ENCODE data around the gene RBM19.

The RBM19 gene

GRCh38 chr12:113921430-113921829, 44.7 kb downstream of the RBM19 start:
- TF ChIP-seq TAF1 (IDR thresholded peaks at IDR 0.05; ENCODE audit: borderline replicate concordance, insufficient read depth, low read length): no peak
- no peak for TF ChIP-seq REST (IDR thresholded peaks at IDR 0.05; ENCODE audit: insufficient read depth in 1 of 2, low read depth in 2 of 2, low read length in 2 of 2)
- no peak for TF ChIP-seq POLR2AphosphoS5 (IDR thresholded peaks at IDR 0.05; ENCODE audit: low read depth, low read length)
- TF ChIP-seq SIN3A (IDR thresholded peaks at IDR 0.05; ENCODE audit: borderline replicate concordance, insufficient read depth, low read length): no peak
- no peak for TF ChIP-seq FOXP2 (optimal IDR thresholded peaks at IDR 0.05; ENCODE audit: borderline replicate concordance, extremely low read depth, extremely low read length, insufficient read depth)

- TF ChIP-seq REST (IDR thresholded peaks at IDR 0.05; ENCODE audit: insufficient read depth in 1 of 2, low read depth in 2 of 2, low read length in 2 of 2) (no peak), SIN3A (IDR thresholded peaks at IDR 0.05; ENCODE audit: borderline replicate concordance, insufficient read depth, low read length) (no peak), FOXP2 (optimal IDR thresholded peaks at IDR 0.05; ENCODE audit: borderline replicate concordance, extremely low read depth, extremely low read length, insufficient read depth) (no peak), POLR2AphosphoS5 (IDR thresholded peaks at IDR 0.05; ENCODE audit: low read depth, low read length) (no peak)
These were observed 46.3 kb downstream of the RBM19 start for GRCh38 chr12:113919791-113920190.

GRCh38 chr12:113918306-113918705, 47.8 kb downstream of the RBM19 start:
- TF ChIP-seq REST (IDR thresholded peaks at IDR 0.05; ENCODE audit: insufficient read depth in 1 of 2, low read depth in 2 of 2, low read length in 2 of 2) (no peak), FOXP2 (optimal IDR thresholded peaks at IDR 0.05; ENCODE audit: borderline replicate concordance, extremely low read depth, extremely low read length, insufficient read depth) (no peak), SIN3A (IDR thresholded peaks at IDR 0.05; ENCODE audit: borderline replicate concordance, insufficient read depth, low read length) (no peak)

GRCh38 chr12:113917393-113917792, 48.7 kb downstream of the RBM19 start:
- TF ChIP-seq TAF1 (IDR thresholded peaks at IDR 0.05; ENCODE audit: borderline replicate concordance, insufficient read depth, low read length) (no peak), POLR2AphosphoS5 (IDR thresholded peaks at IDR 0.05; ENCODE audit: low read depth, low read length) (no peak), REST (IDR thresholded peaks at IDR 0.05; ENCODE audit: insufficient read depth in 1 of 2, low read depth in 2 of 2, low read length in 2 of 2) (no peak), FOXP2 (optimal IDR thresholded peaks at IDR 0.05; ENCODE audit: borderline replicate concordance, extremely low read depth, extremely low read length, insufficient read depth) (no peak)

GRCh38 chr12:113914806-113915205, 51.3 kb downstream of the RBM19 start:
- TF ChIP-seq SIN3A (IDR thresholded peaks at IDR 0.05; ENCODE audit: borderline replicate concordance, insufficient read depth, low read length): no peak
- no peak for TF ChIP-seq FOXP2 (optimal IDR thresholded peaks at IDR 0.05; ENCODE audit: borderline replicate concordance, extremely low read depth, extremely low read length, insufficient read depth)
- TF ChIP-seq TAF1 (IDR thresholded peaks at IDR 0.05; ENCODE audit: borderline replicate concordance, insufficient read depth, low read length): no peak
- TF ChIP-seq REST (IDR thresholded peaks at IDR 0.05; ENCODE audit: insufficient read depth in 1 of 2, low read depth in 2 of 2, low read length in 2 of 2): no peak
- TF ChIP-seq POLR2AphosphoS5 (IDR thresholded peaks at IDR 0.05; ENCODE audit: low read depth, low read length): no peak

All from PFSK-1 (cell line).